Measurements from ENCODE around the gene ITPRIP.

The ITPRIP gene

GRCh38 chr10:104311184-104311720 is 27.0 kb downstream of the ITPRIP start:
- H3K4me3 ChIP-seq (ENCODE audit: low read depth, low read length), result no peak overlapping the region
- TF ChIP-seq CTCF (IDR thresholded peaks at IDR 0.05; ENCODE audit: low read depth, low read length), result no peak

GRCh38 chr10:104309980-104310978 is 28.0 kb downstream of the ITPRIP start:
- no peak overlapping the region for H3K4me3 ChIP-seq (ENCODE audit: low read depth, low read length)
- no peak for TF ChIP-seq CTCF (IDR thresholded peaks at IDR 0.05; ENCODE audit: low read depth, low read length)

GRCh38 chr10:104308439-104308903 is 29.8 kb downstream of the ITPRIP start:
- TF ChIP-seq CTCF (IDR thresholded peaks at IDR 0.05; ENCODE audit: low read depth, low read length), result no peak
- no peak overlapping the region for H3K4me3 ChIP-seq (ENCODE audit: low read depth, low read length)

- no peak overlapping the region for H3K4me3 ChIP-seq (ENCODE audit: low read depth, low read length)
- TF ChIP-seq CTCF (IDR thresholded peaks at IDR 0.05; ENCODE audit: low read depth, low read length), result no peak
Measured at GRCh38 chr10:104307576-104308438, 30.5 kb downstream of the ITPRIP start.

- H3K4me3 ChIP-seq (ENCODE audit: low read depth, low read length), result no peak overlapping the region
- TF ChIP-seq CTCF (IDR thresholded peaks at IDR 0.05; ENCODE audit: low read depth, low read length), result no peak
Measured at GRCh38 chr10:104306897-104307296, 31.4 kb downstream of the ITPRIP start.

GRCh38 chr10:104304927-104305326 is 33.3 kb downstream of the ITPRIP start:
- no peak for TF ChIP-seq CTCF (IDR thresholded peaks at IDR 0.05; ENCODE audit: low read depth, low read length)
- no peak overlapping the region for H3K4me3 ChIP-seq (ENCODE audit: low read depth, low read length)
